ENCODE measurements around the gene CD48.

CD48 gene, protein sequence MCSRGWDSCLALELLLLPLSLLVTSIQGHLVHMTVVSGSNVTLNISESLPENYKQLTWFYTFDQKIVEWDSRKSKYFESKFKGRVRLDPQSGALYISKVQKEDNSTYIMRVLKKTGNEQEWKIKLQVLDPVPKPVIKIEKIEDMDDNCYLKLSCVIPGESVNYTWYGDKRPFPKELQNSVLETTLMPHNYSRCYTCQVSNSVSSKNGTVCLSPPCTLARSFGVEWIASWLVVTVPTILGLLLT

DNA sequence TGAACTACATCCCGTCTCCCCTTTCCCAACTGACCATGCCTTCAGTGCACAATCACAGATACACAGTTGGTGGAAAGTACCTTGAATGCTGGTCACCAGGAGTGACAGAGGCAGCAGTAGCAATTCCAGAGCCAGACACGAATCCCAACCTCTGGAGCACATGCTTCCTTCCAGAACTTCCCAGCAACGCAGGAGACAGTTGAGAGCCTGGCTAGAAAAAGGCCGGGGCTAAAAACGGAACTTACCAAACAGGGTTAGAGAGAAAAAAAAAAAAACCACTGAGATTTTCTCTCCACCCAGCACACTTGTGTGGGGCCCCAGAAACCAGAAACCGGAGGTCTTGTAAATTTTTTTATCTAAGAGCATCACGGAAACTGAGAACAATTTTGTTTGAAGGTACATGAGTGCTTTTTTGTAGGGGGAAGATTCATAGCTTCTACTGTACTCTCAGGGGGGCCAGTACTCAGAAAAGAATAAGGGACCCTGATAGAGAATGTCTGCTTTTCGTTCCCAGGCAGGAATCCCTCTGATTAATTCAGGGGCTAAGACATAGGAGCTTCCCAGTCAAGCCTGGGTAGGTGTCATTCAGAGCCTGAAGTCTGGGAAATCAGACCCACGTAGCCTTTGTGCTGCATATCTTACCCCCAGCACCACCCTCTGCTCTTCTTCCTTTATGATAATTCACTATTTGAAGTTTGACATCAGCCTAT, at the start of gene CD48:
Gene CD48 (minus strand): TSS at position 221 of the 710 bp plus-strand sequence. CDS start 59 bp downstream, at position 162.
- DNase-seq: peak; percentile 44 to 52

DNA sequence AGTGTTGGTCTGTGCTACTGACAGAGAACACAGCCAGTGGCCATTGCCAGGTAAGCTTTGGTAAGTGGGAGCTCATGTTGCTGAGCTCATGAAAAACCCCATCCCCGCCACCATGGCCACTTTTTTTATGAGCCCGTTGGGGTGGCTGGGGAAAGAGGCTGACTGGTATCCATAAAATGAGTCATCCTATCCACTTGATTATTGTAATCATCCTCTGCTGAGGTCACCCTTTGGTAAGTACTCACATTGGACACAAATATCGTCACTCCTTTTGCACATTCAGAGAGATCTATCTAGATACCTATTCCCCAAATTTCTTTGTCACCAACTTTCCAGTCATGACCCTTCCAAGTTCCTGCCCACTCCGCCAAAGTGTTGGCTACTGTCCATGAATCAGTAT, 49.4 kb upstream of the CD48 start:
- no peak for DNase-seq

DNA sequence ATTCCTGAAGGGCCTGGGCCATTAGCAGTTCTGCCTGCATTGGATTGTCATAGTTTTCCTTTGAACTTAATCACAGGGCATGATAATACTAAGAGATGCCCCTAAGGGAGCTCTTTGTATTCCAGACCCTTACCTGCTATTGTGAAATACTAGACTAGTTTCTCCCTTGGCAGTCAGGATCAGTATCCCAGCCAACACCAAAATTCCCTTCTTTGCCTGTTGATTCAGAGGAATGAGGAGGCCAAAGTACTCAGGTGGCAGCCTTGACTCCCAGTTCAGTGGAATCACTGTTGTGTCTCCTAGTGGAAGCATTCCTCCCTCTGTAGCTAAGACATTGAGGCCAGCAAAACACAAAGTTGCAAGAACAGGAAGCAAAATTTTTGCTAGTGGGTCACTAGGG, 48.1 kb upstream of the CD48 start:
- DNase-seq: no peak

DNA sequence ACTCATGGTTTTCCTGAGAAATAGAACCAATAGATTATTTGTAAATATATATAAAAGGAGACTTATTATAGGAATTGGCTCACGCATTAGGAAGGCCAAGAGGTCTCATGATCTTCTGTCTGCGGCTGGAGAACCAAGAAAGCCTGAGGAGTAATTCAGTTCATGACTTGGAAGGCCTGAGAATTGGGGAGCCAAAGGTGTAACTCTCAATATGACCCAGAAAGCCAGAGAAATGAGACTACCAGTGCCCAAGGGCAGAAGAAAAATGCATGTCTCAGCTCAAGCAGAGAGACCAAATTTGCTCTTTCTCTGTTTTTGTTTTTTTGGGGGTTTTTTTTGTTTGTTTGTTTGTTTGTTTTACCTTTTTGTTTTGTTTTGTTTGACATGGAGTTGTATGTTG, 46.9 kb upstream of the CD48 start:
- DNase-seq: no peak

DNA sequence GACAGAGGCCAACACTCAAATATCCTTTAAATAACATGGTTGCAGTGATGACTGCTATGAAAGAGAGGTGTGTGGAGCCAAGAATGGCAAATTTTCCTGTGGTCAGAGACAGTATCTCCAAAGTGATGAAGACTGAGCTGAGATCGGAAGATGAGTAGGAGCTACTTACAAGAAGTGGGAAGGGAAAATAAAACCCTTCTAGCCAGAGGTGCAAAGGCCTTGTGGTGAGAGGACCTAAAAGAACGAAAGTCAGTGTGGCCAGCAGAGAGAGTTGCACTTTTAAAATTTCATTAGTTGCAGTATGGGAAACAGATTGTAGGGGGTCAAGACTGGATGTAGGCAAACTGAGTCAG, 45.2 kb upstream of the CD48 start:
- DNase-seq: no peak

DNA sequence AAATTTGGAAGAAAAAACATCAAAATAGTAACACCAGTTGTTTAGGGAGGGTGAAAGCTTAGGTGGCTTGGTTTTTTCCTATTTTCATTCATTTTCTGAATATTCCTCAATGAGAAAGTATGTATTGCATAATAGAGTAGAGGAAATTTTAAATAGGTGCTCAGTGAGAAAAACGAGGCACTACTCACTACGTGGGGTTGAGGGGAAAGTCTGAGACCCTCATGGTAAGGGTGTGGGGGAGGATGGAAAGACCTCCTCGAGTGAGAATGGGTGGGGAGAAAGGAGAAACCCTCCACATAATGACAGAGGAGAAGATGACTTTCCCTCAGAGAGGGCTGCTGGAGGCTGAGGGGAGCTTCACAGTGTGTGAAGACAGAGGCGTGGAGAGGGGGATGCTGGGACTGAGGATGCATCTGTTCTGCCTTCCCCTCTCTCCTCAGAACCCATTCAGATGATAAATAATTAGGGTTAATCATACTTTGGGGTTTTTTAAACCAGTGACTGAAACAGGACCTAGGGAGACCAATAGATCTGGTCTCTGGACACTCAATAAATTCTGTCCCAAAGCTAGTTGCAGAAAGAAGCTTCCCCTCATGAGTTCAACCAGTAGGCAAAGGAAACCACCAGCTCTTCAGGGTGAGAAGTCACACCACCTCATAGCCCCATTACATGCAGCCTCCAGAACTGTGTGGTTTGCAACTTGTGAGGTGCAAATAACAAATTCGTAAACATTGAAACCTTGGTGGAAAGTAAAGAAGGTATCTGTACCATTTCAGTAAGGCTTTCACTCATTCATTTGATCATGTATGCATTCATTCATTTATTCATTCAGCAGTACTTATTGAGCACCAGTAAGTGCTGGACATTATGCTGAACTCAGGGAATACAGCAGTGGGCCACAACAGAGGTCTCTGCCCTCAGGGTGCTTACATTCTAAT, 44.6 kb upstream of the CD48 start:
- DNase-seq: no peak

DNA sequence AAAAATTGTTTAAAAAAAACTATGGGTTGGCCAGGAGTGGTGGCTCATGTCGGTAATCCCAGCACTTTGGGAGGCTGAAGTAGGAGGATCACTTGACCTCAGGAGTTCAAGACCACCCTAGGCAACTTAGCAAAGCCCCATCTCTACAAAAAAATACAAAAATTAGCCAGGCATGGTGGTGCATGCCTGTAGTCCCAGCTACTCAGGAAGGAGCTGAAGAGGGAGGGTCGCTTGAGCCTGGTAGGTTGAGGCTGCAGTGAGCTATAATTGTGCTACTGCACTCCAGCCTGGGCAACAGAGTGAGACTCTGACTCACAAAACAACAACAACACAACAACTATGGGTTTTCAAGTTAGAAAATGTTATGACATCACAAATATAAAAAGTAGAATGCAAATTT, 43.8 kb upstream of the CD48 start:
- no peak for DNase-seq

DNA sequence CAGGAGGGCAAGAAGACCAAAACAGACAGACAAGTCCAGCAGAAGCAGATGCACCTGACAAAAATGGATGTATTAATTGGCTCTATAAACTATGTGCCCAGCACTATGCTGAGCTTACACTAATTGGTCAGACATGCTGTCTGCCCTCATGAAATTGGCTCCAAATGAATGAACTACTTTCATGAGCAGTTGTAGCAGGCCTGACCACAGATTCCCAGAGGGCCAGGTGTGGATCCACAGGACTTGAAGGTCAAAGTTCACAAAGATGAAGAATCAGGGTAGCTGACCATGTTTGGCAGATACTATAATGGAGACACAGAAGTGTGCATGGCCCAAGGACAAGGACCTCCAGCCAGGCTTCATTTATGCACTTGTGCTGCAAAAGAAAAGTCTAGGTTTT, 42.0 kb upstream of the CD48 start:
- no peak for DNase-seq

DNA sequence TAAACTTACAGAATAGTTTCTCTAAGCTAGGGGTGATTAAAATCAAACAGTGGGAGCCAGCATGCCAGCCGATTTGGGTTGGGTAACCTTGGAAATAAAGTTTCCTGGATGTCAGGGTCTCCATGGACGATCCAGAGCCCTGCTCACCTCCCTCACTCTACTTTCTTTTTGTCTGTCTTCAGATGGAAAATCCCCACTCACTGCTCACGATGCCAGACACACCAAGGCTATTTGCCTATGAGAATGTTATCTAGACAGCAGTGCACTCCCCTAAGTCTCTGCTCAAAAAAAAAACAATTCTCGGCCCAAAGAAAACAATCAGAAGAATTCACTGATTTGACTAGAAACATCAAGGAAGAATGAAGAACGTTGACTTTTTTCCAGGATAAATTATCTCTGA, 41.3 kb upstream of the CD48 start:
- no peak for DNase-seq

DNA sequence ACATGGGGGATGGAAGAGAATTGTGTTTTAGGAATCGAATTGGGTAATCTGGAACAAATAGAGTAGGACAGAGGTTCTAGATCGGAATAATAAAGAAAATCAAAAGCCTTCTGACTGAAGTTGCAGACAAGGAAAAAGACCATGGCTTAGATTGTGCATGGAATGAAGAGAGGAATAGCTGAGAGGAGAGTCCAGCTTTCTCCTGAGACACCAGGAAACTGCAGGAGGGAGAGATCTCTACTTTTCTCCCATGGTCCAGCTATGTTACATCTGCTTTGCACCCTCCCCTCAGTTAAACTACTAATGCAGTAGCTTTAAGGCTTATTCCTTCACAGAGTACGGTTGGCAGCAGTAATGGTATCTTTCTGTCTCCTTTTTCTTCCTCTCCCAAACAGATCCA, 40.8 kb upstream of the CD48 start:
- no peak for DNase-seq

DNA sequence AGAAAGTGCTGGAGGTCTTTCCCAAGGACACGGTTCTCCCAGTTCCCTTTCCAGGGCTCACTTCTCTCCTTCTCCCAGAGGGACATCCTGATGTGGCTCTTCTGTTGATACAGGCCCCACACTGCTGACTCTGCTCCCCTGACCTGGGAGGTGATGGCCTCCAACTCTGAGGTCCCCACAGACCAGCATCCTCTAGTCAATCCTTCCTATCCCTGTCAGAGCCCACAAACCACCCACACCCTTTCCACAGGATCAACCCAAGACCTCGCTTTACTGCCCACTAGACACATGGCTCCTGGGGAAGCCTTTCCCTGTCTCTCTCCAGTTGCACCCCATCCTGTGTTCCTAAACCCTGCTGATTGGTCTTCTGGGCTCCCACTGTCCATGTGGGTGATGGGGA, 39.0 kb upstream of the CD48 start:
- no peak for DNase-seq

DNA sequence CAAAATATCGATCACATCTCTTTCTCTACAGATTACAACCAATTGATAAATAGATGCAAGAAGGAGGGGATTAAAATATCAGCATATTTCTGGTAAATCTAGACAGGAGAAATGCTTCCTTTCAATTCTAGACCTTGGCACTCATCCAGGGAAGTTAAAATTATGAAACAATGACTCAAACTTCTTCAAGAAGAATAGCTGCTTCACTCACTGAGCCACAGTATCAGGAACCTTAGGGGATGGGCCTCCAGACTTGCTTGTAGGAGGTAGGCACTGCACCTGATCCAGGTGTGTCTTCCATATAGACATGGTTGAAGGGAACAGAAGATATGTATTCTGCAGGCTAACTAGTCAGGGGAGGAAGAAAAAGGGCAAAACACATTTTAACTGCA, 37.3 kb upstream of the CD48 start:
- no peak for DNase-seq

DNA sequence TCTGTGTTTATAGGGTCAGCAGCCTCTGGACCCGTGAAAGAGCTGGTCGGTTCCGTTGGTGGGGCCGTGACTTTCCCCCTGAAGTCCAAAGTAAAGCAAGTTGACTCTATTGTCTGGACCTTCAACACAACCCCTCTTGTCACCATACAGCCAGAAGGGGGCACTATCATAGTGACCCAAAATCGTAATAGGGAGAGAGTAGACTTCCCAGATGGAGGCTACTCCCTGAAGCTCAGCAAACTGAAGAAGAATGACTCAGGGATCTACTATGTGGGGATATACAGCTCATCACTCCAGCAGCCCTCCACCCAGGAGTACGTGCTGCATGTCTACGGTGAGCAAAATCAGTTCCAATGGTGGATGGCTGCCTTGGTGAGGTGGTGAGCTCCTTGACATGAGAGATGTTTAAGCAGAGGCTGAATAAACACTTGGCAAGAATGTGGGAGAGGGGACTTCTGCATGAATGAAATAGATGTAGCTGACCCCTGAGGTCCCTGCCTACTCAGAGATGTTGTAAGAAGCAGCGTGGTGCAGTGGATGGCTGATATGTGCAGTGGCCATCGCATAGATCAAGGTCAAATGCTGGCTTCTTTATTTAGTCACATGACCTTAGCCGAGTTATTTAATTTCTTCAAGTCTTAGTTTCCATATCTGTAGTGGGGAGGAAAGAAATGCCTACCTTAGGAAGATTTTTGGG, 36.7 kb upstream of the CD48 start:
- DNase-seq: no peak

DNA sequence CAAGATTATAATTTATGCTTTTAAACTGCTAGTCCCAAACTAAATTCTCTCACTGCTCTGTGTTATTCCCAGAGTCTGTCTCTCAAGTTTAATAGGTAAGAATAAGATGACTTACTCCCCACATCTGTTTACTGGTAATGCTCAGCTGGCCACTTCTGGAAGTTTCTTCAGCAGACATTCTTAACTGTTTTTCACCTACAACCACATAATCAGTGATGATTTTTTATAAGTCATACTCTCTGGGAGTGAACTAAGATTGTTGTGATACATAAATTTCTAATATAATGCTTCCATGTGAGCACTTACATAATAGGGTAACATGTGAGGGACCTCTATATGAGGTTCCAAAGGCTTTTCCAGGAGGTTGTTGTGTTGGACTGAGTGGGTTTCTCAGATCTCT, 36.1 kb upstream of the CD48 start:
- DNase-seq: no peak

DNA sequence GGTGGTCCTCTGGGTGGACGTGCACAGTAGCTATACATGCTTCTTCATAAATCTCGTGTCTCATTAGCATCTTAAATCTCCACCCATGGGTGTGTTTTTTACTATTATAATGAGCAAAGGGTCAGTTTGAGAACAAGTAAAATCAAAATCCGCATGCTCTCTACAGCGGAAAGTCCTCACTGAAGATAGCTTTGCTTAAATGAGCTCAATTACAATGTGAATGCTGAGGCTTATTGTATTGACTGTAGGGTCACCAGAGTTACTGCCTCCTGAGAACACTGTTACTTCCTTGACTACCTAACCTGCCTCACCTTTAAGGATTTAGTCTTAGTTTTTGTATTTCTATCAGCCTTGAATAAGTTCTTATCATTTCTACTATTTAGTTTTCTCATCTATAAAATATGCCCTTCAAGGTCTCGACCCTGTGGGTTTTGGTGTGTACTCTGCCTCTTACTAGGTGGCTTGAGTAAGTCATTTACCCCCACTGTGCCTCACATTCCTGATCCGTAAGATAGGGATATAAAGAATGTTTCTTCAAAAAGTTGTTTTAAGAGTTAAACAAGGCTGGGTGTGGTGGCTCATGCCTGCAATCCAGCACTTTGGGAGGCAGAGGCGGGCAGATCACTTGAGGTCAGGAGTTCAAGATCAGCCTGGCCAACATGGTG, 35.3 kb upstream of the CD48 start:
- DNase-seq: no peak

DNA sequence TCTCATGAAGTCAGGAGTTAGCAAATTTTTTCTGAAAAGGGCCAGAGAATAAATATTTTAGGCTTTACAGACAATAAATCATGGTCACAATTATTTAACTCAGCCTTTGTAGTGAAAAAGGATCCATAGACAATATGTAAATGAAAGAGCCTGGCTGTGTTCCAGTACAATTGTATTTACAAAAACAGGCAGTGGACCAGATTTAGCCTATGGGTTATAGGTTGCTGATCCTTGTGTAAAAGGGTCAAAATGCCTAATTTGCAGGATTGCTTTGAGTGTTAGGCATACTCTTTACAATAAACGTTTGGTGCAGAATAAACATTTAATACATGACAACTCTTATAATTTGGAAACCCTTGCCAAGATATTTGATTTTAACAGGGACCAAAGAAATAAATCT, 33.9 kb upstream of the CD48 start:
- no peak for DNase-seq

DNA sequence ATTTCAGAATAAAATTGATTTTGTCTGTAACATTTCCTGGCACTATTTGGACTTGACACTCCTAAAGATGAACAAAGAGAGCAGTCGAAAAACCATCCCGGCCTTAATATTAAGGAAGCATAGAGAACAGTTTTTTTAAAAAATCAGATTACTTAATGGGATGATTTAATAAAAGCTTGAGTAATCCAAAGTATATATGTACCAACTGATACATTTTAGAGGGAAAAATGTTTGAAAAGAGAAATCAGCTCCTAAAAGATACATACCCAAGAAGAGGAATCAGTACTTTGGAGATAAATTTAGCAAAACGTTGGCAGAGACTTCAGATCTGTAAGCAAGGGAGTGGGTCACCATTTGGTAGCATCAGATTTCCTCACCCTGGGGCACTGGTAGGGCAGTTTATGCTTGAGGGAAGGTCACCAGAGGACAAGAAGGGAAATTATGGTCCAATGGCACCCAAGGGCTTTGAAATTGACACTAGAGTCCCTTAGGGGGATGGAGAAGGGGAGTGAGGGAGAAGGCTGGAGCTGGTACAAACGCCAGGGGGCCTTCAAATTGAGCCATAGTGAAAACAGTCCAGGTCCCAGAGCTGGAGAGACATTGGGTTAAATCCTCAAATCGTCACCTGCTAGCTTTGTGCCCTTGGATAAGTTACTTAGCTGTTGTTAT, 33.4 kb upstream of the CD48 start:
- no peak for DNase-seq

DNA sequence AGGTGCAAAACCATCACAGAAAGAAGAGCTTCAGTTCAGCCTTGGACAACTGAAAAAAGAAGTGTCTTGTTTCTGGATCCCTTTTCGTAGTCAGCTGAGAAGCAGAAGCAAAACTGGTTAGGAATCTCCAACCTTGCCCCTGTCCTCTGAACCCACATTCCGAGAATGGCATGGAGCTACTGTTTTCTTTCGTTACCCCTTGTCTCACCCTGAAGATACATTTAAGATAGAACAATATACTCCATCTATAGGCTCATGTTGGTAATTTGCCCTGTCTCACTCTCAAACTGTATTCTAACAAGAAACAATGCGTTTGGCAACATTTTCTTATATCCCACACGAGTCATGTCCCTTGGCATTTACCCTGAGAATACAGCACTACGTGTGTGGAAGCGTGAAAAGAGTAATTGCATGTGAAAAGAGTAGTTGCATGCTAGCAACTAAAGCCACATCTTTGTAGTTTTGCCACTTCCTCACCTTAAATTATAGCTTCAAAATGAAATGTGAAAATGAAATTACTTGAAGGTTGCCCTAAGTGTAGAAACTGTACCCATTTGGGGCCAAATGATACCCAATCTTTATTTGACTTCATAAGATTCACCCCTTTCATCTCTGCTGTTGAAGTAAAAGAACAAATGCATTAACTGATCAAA, 32.7 kb upstream of the CD48 start:
- no peak for DNase-seq

DNA sequence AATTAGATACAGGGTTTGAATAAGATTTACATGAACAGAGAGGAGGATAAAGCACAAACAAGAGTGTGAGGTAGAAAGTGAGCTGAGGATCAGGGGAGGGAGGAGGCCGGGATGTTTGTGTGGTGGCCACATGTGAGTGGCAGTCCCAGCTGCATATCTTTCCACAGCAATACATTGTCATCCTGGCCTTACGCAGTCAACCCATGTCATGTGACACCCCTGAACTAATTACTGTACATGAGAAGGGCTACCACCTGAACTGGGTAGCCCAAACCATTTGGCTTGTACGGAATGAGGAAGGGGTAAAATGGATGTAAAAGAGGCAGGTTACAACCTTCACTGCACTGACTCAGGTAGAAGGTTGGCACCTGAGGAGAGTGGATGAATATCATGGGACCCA, 31.6 kb upstream of the CD48 start:
- DNase-seq: no peak

DNA sequence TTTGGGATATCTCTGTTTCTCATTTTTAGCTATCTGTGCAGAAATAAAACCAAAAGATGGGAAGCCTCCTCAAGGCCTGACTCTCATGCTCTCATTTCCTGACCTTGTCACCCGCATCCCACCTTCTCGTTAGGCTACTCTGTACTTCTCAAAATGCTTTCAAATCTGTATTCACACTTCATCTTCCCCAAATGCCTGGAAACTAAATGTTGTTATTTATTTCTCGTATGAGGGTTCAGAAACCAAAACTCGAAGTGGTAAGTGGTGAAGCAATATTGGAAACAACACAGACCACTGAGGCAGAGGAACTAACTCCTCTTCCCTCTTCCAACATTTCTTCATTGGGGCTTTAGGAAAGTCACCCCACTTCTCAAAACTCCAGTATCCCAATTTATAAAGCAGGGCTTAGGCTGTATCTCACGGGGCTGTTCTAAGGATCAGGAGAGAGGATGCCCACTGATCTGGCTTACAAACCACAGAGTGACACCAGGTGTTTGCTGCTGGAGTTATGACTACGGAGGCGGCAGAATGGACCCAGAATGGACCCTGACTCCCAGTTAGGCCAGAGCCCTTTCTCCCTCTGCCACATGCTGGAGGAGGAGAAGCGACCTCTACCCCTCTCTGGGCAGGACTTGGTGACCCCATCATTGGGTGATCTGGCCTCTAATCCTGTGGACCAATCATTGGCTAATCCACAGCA, 31.0 kb upstream of the CD48 start:
- no peak for DNase-seq

Measured in activated CD4-positive, alpha-beta T cell treated with anti-CD3 and anti-CD28 coated beads for 4 hours (primary cell).